NCI-H2029 treated with DMSO at 0.1 percent for 48 hours (cell line): Measurements from ENCODE around the gene CDKN1B.

Source experiments
- DNase-seq: peaks from one replicate; lab custom pipeline; 2025; lab: John Stamatoyannopoulos, UW

The CDKN1B gene

DNA sequence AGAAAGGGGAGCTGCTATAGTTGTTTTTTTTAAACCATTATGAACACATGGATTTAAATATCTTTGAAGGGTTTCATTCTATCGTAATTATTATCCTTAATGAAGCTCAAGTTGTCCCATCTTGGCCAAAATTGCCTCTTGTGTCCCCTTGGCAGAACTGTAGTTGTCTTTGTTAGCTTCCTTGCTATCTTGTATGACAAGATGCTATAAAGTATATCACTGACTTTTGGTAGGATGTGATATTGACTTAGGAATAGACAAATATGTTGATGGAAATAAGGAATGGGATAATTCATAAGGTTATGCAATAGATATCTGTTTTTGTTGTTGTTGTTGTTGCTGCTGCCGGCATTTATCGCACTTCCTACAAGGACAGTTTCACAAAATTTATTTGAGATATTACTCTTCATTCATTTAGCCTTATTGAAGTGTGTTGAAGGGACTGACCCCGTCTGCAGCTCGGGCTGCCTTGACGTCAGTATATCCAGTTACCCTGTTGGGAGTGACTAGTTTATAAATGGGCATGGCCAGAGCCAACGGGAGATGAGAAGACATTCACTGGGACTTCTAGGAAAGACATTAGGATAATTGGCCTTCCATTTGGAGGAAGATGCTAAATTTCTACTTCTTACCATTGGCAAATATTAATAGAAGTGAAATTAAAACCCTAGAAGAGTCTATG is 42.2 kb downstream of the CDKN1B start:
- DNase-seq: no peak

DNA sequence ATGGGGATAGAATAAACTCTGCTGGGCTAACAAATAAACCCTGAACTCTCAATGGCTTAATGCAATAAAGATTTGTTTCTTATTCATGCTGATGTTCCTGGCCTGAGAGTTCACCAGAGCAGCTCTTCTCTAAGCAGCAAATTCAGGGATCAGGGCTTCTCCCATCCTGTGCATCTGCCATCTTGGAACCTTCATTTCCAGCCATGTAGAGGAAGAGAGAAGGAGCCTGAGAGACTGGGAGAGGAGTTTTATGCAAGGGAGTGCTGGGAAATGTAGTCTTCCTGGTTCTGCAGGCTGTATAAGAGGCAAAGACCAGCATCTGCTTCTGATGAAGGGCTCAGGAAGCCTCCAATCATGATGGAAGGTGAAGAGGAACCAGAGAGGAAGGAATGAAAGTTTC is 47.7 kb downstream of the CDKN1B start:
- no peak for DNase-seq

DNA sequence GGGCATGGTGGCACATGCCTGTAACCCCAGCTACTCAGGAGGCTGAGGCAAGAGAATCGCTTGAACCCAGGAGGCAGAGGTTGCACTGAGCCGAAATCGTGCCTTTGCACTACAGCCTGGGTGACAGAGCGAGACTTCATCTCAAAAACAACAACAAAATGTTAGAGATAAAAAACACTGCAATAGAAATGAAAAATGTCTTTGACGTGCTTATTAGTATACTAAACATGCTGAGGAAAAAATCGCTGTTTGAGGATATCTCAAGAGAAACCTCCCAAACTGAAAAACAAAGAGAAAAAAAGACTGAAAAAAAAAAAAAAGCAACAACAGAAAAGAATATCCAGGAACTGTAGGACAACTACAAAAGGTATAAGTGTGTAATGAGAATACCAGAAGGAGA is 53.1 kb downstream of the CDKN1B start:
- no peak for DNase-seq
